GM10266 (cell line): ENCODE results near the gene LSS.
"Not testable (repeated sequence)": the region's sequence is repeated elsewhere in the genome, so short reads cannot be mapped to it uniquely, and the experiment has no call there.

Experiments used
- DNase-seq: peaks from one replicate; pipeline ENCODE4 v3.0.0; 2012; ENCODE audit errors: extremely low spot score
- TF ChIP-seq, protein P1 (sequence below): IDR thresholded peaks from 2 replicates; pipeline ENCODE4 v1.5.1; 2012; ENCODE audit warnings: mild to moderate bottlenecking, low read depth; ENCODE audit not compliant: control insufficient read depth, insufficient read depth; ENCODE audit errors: missing control alignments

Gene LSS

GRCh38 chr21:46145840-46146691 lies 82.5 kb downstream of the LSS start:
- DNase-seq, result no peak
- TF ChIP-seq, protein P1, sequence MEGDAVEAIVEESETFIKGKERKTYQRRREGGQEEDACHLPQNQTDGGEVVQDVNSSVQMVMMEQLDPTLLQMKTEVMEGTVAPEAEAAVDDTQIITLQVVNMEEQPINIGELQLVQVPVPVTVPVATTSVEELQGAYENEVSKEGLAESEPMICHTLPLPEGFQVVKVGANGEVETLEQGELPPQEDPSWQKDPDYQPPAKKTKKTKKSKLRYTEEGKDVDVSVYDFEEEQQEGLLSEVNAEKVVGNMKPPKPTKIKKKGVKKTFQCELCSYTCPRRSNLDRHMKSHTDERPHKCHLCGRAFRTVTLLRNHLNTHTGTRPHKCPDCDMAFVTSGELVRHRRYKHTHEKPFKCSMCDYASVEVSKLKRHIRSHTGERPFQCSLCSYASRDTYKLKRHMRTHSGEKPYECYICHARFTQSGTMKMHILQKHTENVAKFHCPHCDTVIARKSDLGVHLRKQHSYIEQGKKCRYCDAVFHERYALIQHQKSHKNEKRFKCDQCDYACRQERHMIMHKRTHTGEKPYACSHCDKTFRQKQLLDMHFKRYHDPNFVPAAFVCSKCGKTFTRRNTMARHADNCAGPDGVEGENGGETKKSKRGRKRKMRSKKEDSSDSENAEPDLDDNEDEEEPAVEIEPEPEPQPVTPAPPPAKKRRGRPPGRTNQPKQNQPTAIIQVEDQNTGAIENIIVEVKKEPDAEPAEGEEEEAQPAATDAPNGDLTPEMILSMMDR, result no peak

- DNase-seq, result no peak
- TF ChIP-seq, protein P1, result no peak
Observed at GRCh38 chr21:46145159-46145839, 83.3 kb downstream of the LSS start.

- TF ChIP-seq, protein P1, result no peak
- DNase-seq, result no peak
Observed at GRCh38 chr21:46144464-46145070, 84.0 kb downstream of the LSS start.

GRCh38 chr21:46142582-46143473 lies 85.7 kb downstream of the LSS start:
- TF ChIP-seq, protein P1, result no peak
- DNase-seq, result no peak

- TF ChIP-seq, protein P1, result no peak
- DNase-seq, result no peak
Observed at GRCh38 chr21:46141767-46142581, 86.6 kb downstream of the LSS start.

- not testable (repeated sequence) for DNase-seq
Observed at GRCh38 chr21:46140352-46141003, 88.1 kb downstream of the LSS start.
